ENCODE measurements around the gene TDRD9.

TDRD9 gene

GRCh38 chr14:104092931-104093365 lies 164.7 kb downstream of the TDRD9 start:
- DNase-seq (ENCODE audit: low spot score): no peak

- DNase-seq (ENCODE audit: low spot score): no peak
These were observed 165.3 kb downstream of the TDRD9 start for GRCh38 chr14:104093366-104094055.

- no peak for DNase-seq (ENCODE audit: low spot score)
These were observed 165.9 kb downstream of the TDRD9 start for GRCh38 chr14:104094056-104094708.

- DNase-seq (ENCODE audit: low spot score): no peak
These were observed 166.6 kb downstream of the TDRD9 start for GRCh38 chr14:104094709-104095425.

- no peak for DNase-seq (ENCODE audit: low spot score)
These were observed 167.4 kb downstream of the TDRD9 start for GRCh38 chr14:104095426-104096310.

GRCh38 chr14:104096318-104096717 lies 168.1 kb downstream of the TDRD9 start:
- no peak for DNase-seq (ENCODE audit: low spot score)

- DNase-seq (ENCODE audit: low spot score): no peak
These were observed 168.8 kb downstream of the TDRD9 start for GRCh38 chr14:104096751-104097700.

GRCh38 chr14:104098272-104099095 lies 170.2 kb downstream of the TDRD9 start:
- no peak for DNase-seq (ENCODE audit: low spot score)

GRCh38 chr14:104099096-104100041 lies 171.1 kb downstream of the TDRD9 start:
- no peak for DNase-seq (ENCODE audit: low spot score)

GRCh38 chr14:104100171-104101085 lies 172.2 kb downstream of the TDRD9 start:
- no peak for DNase-seq (ENCODE audit: low spot score)

- no peak for DNase-seq (ENCODE audit: low spot score)
These were observed 172.9 kb downstream of the TDRD9 start for GRCh38 chr14:104101086-104101621.

GRCh38 chr14:104101651-104102281 lies 173.5 kb downstream of the TDRD9 start:
- no peak for DNase-seq (ENCODE audit: low spot score)

Measured in putamen (tissue), 1 donor.